ENCODE results near the gene ABHD17B.

The ABHD17B gene

DNA sequence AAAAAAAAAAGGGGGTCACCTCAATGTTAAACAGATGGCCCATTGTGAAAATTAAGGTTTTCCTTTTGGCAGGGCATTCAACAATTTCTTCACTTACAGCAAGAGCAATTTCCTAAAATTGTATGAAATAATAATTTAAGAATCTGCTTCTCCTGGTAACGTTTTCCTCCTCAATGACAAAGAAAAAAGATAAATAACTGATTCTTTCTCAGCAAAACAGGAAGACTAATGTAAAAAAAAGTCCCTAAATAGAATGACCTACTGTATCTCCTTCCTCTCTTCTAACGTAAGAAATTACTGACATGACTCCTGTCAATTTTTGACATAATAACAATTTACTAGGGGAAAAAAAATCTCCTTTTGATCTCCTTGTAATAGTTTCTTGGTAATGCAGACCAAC, 25.5 kb downstream of the ABHD17B start:
- H3K4me2 ChIP-seq (ENCODE audit: low read depth, low read length, poor library complexity, severe bottlenecking), result no peak overlapping the region
- H3K9me2 ChIP-seq (replicated peaks; ENCODE audit: low read depth, low read length), result no peaks in the 10 kb centered on the region
- peaks cover 38% of the 10 kb centered on the region for H3K36me3 ChIP-seq (ENCODE audit: insufficient read depth, low read length)
- no peak overlapping the region for H2AFZ ChIP-seq (ENCODE audit: low read length)
- H3K9ac ChIP-seq (ENCODE audit: low read depth, low read length, poor library complexity, severe bottlenecking), result no peak overlapping the region
- H3K27me3 ChIP-seq (ENCODE audit: insufficient read depth, low read length, poor library complexity, severe bottlenecking), result peaks cover 6% of the 10 kb centered on the region
- TF ChIP-seq, protein P1, sequence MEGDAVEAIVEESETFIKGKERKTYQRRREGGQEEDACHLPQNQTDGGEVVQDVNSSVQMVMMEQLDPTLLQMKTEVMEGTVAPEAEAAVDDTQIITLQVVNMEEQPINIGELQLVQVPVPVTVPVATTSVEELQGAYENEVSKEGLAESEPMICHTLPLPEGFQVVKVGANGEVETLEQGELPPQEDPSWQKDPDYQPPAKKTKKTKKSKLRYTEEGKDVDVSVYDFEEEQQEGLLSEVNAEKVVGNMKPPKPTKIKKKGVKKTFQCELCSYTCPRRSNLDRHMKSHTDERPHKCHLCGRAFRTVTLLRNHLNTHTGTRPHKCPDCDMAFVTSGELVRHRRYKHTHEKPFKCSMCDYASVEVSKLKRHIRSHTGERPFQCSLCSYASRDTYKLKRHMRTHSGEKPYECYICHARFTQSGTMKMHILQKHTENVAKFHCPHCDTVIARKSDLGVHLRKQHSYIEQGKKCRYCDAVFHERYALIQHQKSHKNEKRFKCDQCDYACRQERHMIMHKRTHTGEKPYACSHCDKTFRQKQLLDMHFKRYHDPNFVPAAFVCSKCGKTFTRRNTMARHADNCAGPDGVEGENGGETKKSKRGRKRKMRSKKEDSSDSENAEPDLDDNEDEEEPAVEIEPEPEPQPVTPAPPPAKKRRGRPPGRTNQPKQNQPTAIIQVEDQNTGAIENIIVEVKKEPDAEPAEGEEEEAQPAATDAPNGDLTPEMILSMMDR (conservative IDR thresholded peaks at IDR 0.05; ENCODE audit: low read length), result no peak
- TF ChIP-seq EZH2phosphoT487 (IDR thresholded peaks at IDR 0.05; ENCODE audit: borderline replicate concordance), result no peak
- H3K4me1 ChIP-seq (ENCODE audit: insufficient read depth, low read length, poor library complexity, severe bottlenecking), result peaks cover 27% of the 10 kb centered on the region
- peaks cover 11% of the 10 kb centered on the region; the same call in 1 of the 2 replicates for H3K9me3 ChIP-seq (ENCODE audit: insufficient read depth, low read depth, low read length)
- peaks cover 82% of the 10 kb centered on the region for H4K20me1 ChIP-seq (ENCODE audit: insufficient read depth, low read length, poor library complexity, severe bottlenecking)
- no peak overlapping the region for H3K4me3 ChIP-seq (ENCODE audit: low read length, poor library complexity, severe bottlenecking)
- H3F3A ChIP-seq (ENCODE audit: low read depth), result 0 out of 2 replicates have a peak, but pooled peaks cover 6% of the 10 kb centered on the region
- H3K79me2 ChIP-seq (ENCODE audit: insufficient read depth, low read length), result peaks cover 100% of the 10 kb centered on the region

GRCh38 chr9:71884005-71884404, 27.0 kb downstream of the ABHD17B start:
- peaks cover 24% of the 10 kb centered on the region for H3K9me3 ChIP-seq (ENCODE audit: insufficient read depth, low read depth, low read length)
- H3K27me3 ChIP-seq (ENCODE audit: insufficient read depth, low read length, poor library complexity, severe bottlenecking), result peaks cover 6% of the 10 kb centered on the region
- H3K4me2 ChIP-seq (ENCODE audit: low read depth, low read length, poor library complexity, severe bottlenecking), result no peak overlapping the region
- H3K4me1 ChIP-seq (ENCODE audit: insufficient read depth, low read length, poor library complexity, severe bottlenecking), result peaks cover 19% of the 10 kb centered on the region
- H3K4me3 ChIP-seq (ENCODE audit: low read length, poor library complexity, severe bottlenecking), result no peak overlapping the region
- 0 out of 2 replicates have a peak, but pooled peaks cover 6% of the 10 kb centered on the region for H3F3A ChIP-seq (ENCODE audit: low read depth)
- H3K36me3 ChIP-seq (ENCODE audit: insufficient read depth, low read length), result peaks cover 43% of the 10 kb centered on the region
- H3K9me2 ChIP-seq (replicated peaks; ENCODE audit: low read depth, low read length), result no peaks in the 10 kb centered on the region
- H3K79me2 ChIP-seq (ENCODE audit: insufficient read depth, low read length), result peaks cover 100% of the 10 kb centered on the region
- H3K9ac ChIP-seq (ENCODE audit: low read depth, low read length, poor library complexity, severe bottlenecking), result no peak overlapping the region
- peaks cover 82% of the 10 kb centered on the region for H4K20me1 ChIP-seq (ENCODE audit: insufficient read depth, low read length, poor library complexity, severe bottlenecking)
- H2AFZ ChIP-seq (ENCODE audit: low read length), result no peak overlapping the region
- no peak for TF ChIP-seq EZH2phosphoT487 (IDR thresholded peaks at IDR 0.05; ENCODE audit: borderline replicate concordance)
- TF ChIP-seq, protein P1 (conservative IDR thresholded peaks at IDR 0.05; ENCODE audit: low read length), result no peak

GRCh38 chr9:71879644-71880174, 31.3 kb downstream of the ABHD17B start:
- Histone ChIP-seq H4K20me1 (ENCODE audit: insufficient read depth, low read length, poor library complexity, severe bottlenecking) (peaks cover 90% of the 10 kb centered on the region), H3F3A (ENCODE audit: low read depth) (no peaks in the 10 kb centered on the region), H3K79me2 (ENCODE audit: insufficient read depth, low read length) (peaks cover 100% of the 10 kb centered on the region), H3K4me3 (ENCODE audit: low read length, poor library complexity, severe bottlenecking) (no peak overlapping the region), H3K36me3 (ENCODE audit: insufficient read depth, low read length) (peaks cover 59% of the 10 kb centered on the region), H3K4me2 (ENCODE audit: low read depth, low read length, poor library complexity, severe bottlenecking) (no peak overlapping the region), H3K9ac (ENCODE audit: low read depth, low read length, poor library complexity, severe bottlenecking) (no peak overlapping the region), H3K27me3 (ENCODE audit: insufficient read depth, low read length, poor library complexity, severe bottlenecking) (peaks cover 6% of the 10 kb centered on the region), H2AFZ (ENCODE audit: low read length) (no peak overlapping the region), H3K4me1 (ENCODE audit: insufficient read depth, low read length, poor library complexity, severe bottlenecking) (peaks cover 14% of the 10 kb centered on the region), H3K9me2 (replicated peaks; ENCODE audit: low read depth, low read length) (no peaks in the 10 kb centered on the region), H3K9me3 (ENCODE audit: insufficient read depth, low read depth, low read length) (peaks cover 35% of the 10 kb centered on the region)
- TF ChIP-seq EZH2phosphoT487 (IDR thresholded peaks at IDR 0.05; ENCODE audit: borderline replicate concordance), result no peak
- TF ChIP-seq, protein P1 (conservative IDR thresholded peaks at IDR 0.05; ENCODE audit: low read length), result no peak
